GM18868 (cell line): ENCODE results near the gene LPA.
"Not testable (repeated sequence)": the region's sequence is repeated elsewhere in the genome, so short reads cannot be mapped to it uniquely, and the experiment has no call there.

ENCODE experiments used
- ATAC-seq: cut with Tn5 transposase; IDR thresholded peaks from one replicate; pipeline ENCODE4 v1.9.1; 2021; ENCODE audit warnings: mild to moderate bottlenecking, moderate library complexity; ENCODE audit not compliant: unreplicated experiment

The LPA gene

GRCh38 chr6:160662429-160662828 lies 1.6 kb downstream of the LPA start:
- no peak for ATAC-seq

DNA sequence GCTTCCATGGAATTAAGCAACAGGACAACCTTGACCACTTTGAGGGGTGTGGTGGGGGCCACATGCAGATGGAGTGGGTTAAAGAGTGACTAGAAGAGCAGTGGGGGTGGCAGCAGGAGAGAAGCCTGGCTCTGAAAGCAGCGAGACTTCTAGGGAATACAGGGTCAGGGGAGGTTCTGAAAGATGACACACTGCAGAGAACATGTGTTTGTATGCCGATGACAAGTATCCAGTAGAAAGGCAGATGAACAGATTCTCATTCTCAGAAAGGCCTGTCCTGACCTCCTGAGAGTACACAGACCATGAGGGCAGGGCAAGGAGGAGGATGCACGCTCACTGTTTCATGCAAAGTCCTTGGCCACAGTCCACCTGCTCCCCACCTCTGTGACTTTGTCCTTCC lies 2.9 kb downstream of the LPA start:
- no peak for ATAC-seq

DNA sequence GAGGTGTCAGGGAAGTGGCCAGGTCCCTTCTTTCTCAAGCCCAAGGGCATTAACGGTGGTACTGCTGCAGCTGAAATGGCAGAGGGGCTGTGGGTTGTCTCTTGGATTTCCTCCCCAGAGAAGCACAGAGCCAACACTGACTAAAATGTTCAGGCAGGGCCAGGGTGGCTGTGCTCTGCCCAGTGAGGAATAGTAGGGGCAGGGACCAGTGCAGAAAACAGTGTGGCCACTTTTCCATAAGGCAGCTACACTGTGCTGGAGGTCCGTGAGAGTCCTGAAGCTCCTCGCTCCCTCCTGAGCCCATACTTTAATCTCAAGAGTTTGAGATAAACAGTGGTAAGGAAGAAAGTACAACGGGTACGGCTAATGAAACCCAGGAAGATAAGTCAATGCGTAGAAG lies 4.5 kb downstream of the LPA start:
- ATAC-seq: no peak

GRCh38 chr6:160634706-160635105 lies 29.4 kb downstream of the LPA start:
- ATAC-seq: no peak

GRCh38 chr6:160595838-160596832 lies 67.9 kb downstream of the LPA start:
- peak; percentile 60 for ATAC-seq

DNA sequence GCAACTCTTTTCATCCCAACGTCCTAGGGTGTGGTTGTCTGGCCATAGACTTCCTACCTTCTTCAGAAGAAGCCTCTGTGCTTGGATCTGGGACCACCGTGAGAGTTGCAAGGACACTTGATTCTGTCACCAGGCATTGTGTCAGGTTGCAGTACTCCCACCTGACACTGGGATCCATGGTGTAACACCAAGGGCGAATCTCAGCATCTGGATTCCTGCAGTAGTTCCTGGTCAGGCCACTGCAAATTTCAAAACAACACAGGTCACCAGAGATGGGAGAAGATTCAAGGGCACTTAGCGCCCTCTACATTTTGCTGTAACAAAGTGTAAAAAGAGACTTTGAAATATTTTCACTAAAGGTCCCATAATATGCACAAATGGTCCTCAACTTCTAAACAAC lies 68.8 kb downstream of the LPA start:
- not testable (repeated sequence) for ATAC-seq

DNA sequence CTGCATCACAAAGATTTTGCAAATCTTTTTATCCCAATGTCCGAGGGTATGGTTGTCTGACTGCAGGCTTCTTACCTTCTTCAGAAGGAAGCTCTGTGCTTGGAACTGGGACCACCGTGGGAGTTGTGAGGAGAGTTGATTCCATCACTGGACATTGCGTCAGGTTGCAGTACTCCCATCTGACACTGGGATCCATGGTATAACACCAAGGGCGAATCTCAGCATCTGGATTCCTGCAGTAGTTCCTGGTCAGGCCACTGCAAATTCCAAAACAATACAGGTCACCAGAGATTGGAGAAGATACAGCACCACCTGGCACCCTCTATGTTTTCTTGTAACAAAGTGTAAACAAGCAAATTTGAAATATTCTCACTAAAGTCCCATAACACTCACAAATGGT lies 77.7 kb downstream of the LPA start:
- ATAC-seq: no peak

GRCh38 chr6:160583794-160584193 lies 80.3 kb downstream of the LPA start:
- no peak for ATAC-seq

DNA sequence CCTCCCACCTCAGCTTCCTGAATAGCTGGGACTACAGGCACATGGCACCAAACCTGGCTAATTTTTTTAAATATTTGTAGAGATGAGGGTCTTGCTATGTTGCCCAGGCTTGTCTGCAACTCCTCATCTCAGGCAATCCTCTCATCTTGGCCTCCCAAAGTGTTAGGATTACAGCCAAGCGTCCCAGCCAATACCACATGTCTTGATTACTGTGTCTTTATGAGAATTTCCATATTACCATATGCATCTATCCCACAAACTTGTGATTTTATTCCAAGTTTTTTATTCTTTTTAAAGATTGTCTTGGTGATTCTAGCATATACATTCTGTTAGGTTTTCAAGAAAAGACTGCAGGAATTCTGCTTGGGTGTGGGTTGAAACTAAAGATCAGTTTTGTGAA lies 82.7 kb downstream of the LPA start:
- no peak for ATAC-seq

GRCh38 chr6:160578515-160578914 lies 85.6 kb downstream of the LPA start:
- ATAC-seq: not testable (repeated sequence)

- ATAC-seq: no peak
Measured at GRCh38 chr6:160573943-160574342, 90.1 kb downstream of the LPA start.

GRCh38 chr6:160571201-160571600 lies 92.9 kb downstream of the LPA start:
- ATAC-seq: not testable (repeated sequence)

- no peak for ATAC-seq
Measured at GRCh38 chr6:160544802-160545201, 119.3 kb downstream of the LPA start.

GRCh38 chr6:160535270-160535669 lies 128.8 kb downstream of the LPA start:
- ATAC-seq: no peak

GRCh38 chr6:160534050-160534696 lies 129.9 kb downstream of the LPA start:
- peak; percentile 90 for ATAC-seq

- ATAC-seq: no peak
Measured at GRCh38 chr6:160532315-160532714, 131.8 kb downstream of the LPA start.

GRCh38 chr6:160531826-160532225 lies 132.2 kb downstream of the LPA start:
- ATAC-seq: no peak

DNA sequence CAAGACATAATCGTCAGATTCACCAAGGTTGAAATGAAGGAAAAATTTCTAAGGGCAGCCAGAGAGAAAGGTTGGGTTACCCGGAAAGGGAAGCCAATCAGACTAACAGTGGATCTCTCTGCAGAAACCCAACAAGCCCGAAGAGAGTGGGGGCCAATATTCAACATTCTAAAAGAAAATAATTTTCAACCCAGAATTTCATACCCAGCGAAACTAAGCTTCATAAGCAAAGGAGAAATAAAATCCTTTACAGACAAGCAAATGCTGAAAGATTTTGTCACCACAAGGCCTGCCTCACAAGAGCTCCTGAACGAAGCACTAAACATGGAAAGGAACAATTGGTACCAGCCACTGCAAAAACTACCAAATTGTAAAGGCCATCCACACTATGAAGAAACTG lies 134.6 kb downstream of the LPA start:
- not testable (repeated sequence) for ATAC-seq

- ATAC-seq: peak; percentile 38
Measured at GRCh38 chr6:160523223-160523622, 140.9 kb downstream of the LPA start.

DNA sequence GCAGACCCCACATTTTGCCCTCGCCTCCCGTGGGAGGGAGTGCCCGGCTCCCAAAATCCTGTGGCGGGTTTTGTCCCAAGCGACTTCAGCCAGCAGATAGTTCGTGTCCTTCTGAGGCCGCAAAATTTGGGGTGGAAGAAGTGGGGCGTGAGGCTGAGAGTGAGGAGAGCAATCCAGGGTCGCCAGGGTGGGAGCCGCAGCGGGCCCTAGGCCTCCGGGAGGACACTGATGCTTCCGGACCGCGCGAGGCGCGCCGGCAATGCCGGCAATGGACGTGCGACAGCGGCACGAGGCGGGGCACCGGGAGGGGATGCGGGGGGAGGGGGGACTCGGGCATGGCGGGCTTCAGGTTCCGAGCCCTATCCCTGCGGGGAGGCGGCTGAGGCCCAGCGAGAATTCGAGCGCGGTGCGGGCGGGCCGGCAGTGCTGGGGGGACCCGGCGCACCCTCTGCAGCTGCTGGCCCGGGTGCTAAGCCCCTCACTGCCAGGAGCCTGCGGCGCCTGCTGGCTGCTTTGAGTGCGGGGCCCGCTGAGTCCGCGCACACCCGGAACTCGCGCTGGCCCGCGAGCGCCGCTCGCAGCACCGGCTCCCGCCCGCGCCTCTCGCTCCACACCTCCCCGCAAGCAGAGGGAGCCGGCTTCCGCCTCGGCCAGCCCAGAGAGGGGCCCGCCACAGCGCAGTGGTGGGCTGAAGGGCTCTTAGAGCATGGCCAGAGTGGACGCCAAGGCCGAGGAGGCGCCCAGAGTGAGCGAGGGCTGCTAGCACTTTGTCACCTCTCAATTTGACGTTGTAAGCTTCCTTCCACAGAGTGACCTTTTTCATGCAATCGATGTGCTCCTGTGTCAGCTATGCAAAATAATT lies 143.8 kb downstream of the LPA start:
- peak; percentile 81 for ATAC-seq

GRCh38 chr6:160519603-160520042 lies 144.5 kb downstream of the LPA start:
- peak; percentile 76 for ATAC-seq
